CD4-positive, alpha-beta T cell (primary cell): ENCODE measurements around the gene VAPB. TPM values are rescaled to one million over a fixed set of nuclear protein-coding genes. Genes with fewer than 3 reads are reported as not detected.

ENCODE experiments used
- ATAC-seq: fragments of 200-7000 bp; cut with Tn5 transposase; one replicate; pipeline ENCODE4 v1.10.0; 2022; ENCODE audit warnings: mild to moderate bottlenecking; ENCODE audit not compliant: poor library complexity
- CTCF ChIA-PET: fragments of 350-600 bp; sonication (Branson Sonifier 250); formaldehyde crosslinking; loops from one replicate; lab custom pipeline; 2021; ENCODE audit warnings: antibody characterized with exemption, inconsistent platforms; lab: Charles Lee
- POLR2A ChIA-PET: fragments of 350-600 bp; sonication (Branson Sonifier 250); formaldehyde crosslinking; loops from one replicate; lab custom pipeline; 2021; ENCODE audit warnings: antibody characterized with exemption, inconsistent platforms; lab: Charles Lee
- DNase-seq, 14 experiments: peaks; one replicate each; pipeline ENCODE4 v3.0.0-alpha.2; 2013 to 2020; ENCODE audit warnings: mixed read lengths in 2 of 14
- H3K27ac ChIP-seq, 2 donors: one replicate each; pipeline versions ENCODE4 v1.5.1 to v1.7.0; 2013; ENCODE audit warnings: low read length in 2 of 2, low read depth in 1 of 2, mild to moderate bottlenecking in 1 of 2
- H3K27me3 ChIP-seq, 2 experiments: 1 replicate in 1 of 2; 2 replicates in 1 of 2; pipeline versions ENCODE4 v1.6.1 to v1.7.0; 2013; ENCODE audit warnings: low read length in 2 of 2, control low read depth in 1 of 2, mild to moderate bottlenecking in 1 of 2, moderate library complexity in 1 of 2; ENCODE audit not compliant: insufficient read depth in 2 of 2, control insufficient read depth in 1 of 2
- H3K36me3 ChIP-seq: one replicate; pipeline ENCODE4 v1.6.1; 2013; ENCODE audit warnings: low read length, control low read depth; ENCODE audit not compliant: insufficient read depth
- H3K4me1 ChIP-seq: one replicate; pipeline ENCODE4 v1.6.1; 2013; ENCODE audit warnings: low read length, control low read depth; ENCODE audit not compliant: insufficient read depth
- H3K4me3 ChIP-seq: one replicate; pipeline ENCODE4 v1.5.1; 2013; ENCODE audit warnings: mild to moderate bottlenecking, low read length, moderate library complexity
- H3K9me3 ChIP-seq, 2 experiments: 1 replicate in 1 of 2; 2 replicates in 1 of 2; pipeline versions ENCODE4 v1.6.1 to v1.7.0; 2013; ENCODE audit warnings: low read length in 2 of 2, mild to moderate bottlenecking in 2 of 2, control low read depth in 1 of 2, moderate library complexity in 1 of 2; ENCODE audit not compliant: control insufficient read depth in 1 of 2, insufficient read depth in 1 of 2
- H3K27ac Mint-ChIP-seq: one replicate; pipeline ENCODE4 v1.8.0; 2020; ENCODE audit warnings: mixed read lengths
- H3K27me3 Mint-ChIP-seq: one replicate; pipeline ENCODE4 v1.8.0; 2021; ENCODE audit warnings: mixed read lengths
- H3K36me3 Mint-ChIP-seq: one replicate; pipeline ENCODE4 v1.8.0; 2021; ENCODE audit warnings: low read depth, mixed read lengths
- H3K4me1 Mint-ChIP-seq: one replicate; pipeline ENCODE4 v1.8.0; 2021; ENCODE audit warnings: low read depth, mixed read lengths
- H3K4me3 Mint-ChIP-seq: one replicate; pipeline ENCODE4 v1.8.0; 2020; ENCODE audit warnings: mild to moderate bottlenecking, mixed read lengths
- H3K9me3 Mint-ChIP-seq: one replicate; pipeline ENCODE4 v1.8.0; 2020; ENCODE audit warnings: mixed read lengths
- intact Hi-C, 2 experiments: fragments of 100-400 bp; cut with DNase I in 1 of 2; cut with micrococcal nuclease in 1 of 2; formaldehyde crosslinking; loops; one replicate each; pipeline versions ENCODE4 v1.15.1 to v1.9.0; 2023 to 2025; cut with DNase I, micrococcal nuclease
- total RNA-seq, 174 experiments: library from RNA in 2 of 174; stranded (reverse) in 2 of 174; gene quantifications; one replicate each; pipeline ENCODE4 v1.2.3 and lab custom pipeline; 2021 to 2026
- TF ChIP-seq, protein P1 (sequence below): fragments of 200-600 bp; IDR thresholded peaks from one replicate; pipeline ENCODE4 v1.8.0; 2022; ENCODE audit warnings: antibody characterized with exemption, mild to moderate bottlenecking

Gene VAPB
- total RNA-seq, 2 experiments from 2014 or later, result 25.2 to 29.4 TPM

DNA sequence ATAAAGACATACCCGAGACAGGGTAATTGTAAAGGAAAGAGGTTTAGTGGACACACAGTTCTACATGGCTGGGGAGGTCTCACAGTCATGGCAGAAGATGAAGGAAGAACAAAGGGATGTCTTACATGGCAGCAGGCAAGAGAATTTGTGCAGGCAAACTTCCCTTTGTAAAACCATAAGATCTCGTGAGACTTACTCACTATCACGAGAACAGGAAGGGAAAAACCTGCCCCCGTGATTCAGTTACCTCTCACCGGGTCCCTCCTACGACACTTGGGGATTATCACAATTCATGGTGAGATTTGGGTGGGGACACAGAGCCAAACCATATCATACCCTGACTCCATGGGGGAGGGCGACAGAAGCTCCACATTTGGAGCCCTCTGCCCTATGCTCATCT lies 7.4 kb upstream of the VAPB start:
- H3K36me3 ChIP-seq, result no peaks in the 10 kb centered on the region
- Mint-ChIP-seq H3K27me3 (peaks cover 45% of the 10 kb centered on the region), H3K4me1 (no peaks in the 10 kb centered on the region), H3K27ac (no peak overlapping the region), H3K4me3 (no peak overlapping the region), H3K9me3 (peaks cover 5% of the 10 kb centered on the region), H3K36me3 (no peaks in the 10 kb centered on the region)
- no peaks in the 10 kb centered on the region for H3K4me1 ChIP-seq
- H3K9me3 ChIP-seq, result peaks cover 5 to 9% of the 10 kb centered on the region in 2 experiments
- no peak overlapping the region for H3K4me3 ChIP-seq
- POLR2A ChIA-PET, result no interaction called here
- intact Hi-C loops, result loop anchor here in 1 of 2 experiments (10.0 kb wide), 2 partner anchors 667 to 757 kb away; partner anchors contain the start of genes PMEPA1 and ZBP1
- TF ChIP-seq, protein P1, sequence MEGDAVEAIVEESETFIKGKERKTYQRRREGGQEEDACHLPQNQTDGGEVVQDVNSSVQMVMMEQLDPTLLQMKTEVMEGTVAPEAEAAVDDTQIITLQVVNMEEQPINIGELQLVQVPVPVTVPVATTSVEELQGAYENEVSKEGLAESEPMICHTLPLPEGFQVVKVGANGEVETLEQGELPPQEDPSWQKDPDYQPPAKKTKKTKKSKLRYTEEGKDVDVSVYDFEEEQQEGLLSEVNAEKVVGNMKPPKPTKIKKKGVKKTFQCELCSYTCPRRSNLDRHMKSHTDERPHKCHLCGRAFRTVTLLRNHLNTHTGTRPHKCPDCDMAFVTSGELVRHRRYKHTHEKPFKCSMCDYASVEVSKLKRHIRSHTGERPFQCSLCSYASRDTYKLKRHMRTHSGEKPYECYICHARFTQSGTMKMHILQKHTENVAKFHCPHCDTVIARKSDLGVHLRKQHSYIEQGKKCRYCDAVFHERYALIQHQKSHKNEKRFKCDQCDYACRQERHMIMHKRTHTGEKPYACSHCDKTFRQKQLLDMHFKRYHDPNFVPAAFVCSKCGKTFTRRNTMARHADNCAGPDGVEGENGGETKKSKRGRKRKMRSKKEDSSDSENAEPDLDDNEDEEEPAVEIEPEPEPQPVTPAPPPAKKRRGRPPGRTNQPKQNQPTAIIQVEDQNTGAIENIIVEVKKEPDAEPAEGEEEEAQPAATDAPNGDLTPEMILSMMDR, result no peak
- peaks cover 5 to 13% of the 10 kb centered on the region in 2 experiments for H3K27me3 ChIP-seq
- H3K27ac ChIP-seq, result no peak overlapping the region
- DNase-seq (no peak), ATAC-seq (no peak)
- CTCF ChIA-PET, result interaction anchor here (0.6 kb wide), 1 partner anchor 326 kb away, joined by 3 read pairs; no protein-coding TSS in a partner anchor

DNA sequence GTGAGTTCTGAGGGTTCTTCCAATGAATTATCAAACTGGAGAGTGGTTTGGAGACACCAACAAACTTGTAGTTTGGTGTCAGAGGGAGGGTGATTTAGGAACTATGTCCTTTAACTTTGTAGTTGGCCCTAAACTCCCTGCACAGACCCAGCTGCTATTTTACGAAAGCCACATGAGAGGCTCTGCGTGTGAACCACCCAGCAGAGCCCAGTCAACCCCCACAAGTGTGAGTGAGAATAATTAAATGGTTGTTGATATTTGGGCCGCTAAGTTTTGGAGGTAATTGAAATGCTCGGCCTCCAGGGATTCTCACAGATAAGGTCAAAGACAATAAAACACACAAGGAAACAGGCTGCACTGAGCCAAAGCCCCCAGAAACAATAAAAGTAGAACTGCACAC lies 6.9 kb upstream of the VAPB start:
- peaks cover 5 to 9% of the 10 kb centered on the region in 2 experiments for H3K9me3 ChIP-seq
- no peaks in the 10 kb centered on the region for H3K36me3 ChIP-seq
- H3K36me3 Mint-ChIP-seq, result no peaks in the 10 kb centered on the region
- H3K27ac Mint-ChIP-seq, result no peak overlapping the region
- H3K4me1 ChIP-seq, result no peaks in the 10 kb centered on the region
- no peaks in the 10 kb centered on the region for H3K4me1 Mint-ChIP-seq
- H3K4me3 Mint-ChIP-seq, result no peak overlapping the region
- TF ChIP-seq, protein P1, result no peak
- peaks cover 5 to 13% of the 10 kb centered on the region in 2 experiments for H3K27me3 ChIP-seq
- no peak for DNase-seq
- ChIA-PET POLR2A (interaction anchor here (0.7 kb wide), 1 partner anchor 79 kb away, joined by 3 read pairs; no protein-coding TSS in a partner anchor), CTCF (no interaction called here)
- no peak overlapping the region for H3K4me3 ChIP-seq
- peaks cover 5% of the 10 kb centered on the region for H3K9me3 Mint-ChIP-seq
- H3K27me3 Mint-ChIP-seq, result peaks cover 44% of the 10 kb centered on the region
- no peak overlapping the region for H3K27ac ChIP-seq
- intact Hi-C loops, result loop anchor here in 1 of 2 experiments (10.0 kb wide), 2 partner anchors 667 to 757 kb away; partner anchors contain the start of genes PMEPA1 and ZBP1
- no peak for ATAC-seq

DNA sequence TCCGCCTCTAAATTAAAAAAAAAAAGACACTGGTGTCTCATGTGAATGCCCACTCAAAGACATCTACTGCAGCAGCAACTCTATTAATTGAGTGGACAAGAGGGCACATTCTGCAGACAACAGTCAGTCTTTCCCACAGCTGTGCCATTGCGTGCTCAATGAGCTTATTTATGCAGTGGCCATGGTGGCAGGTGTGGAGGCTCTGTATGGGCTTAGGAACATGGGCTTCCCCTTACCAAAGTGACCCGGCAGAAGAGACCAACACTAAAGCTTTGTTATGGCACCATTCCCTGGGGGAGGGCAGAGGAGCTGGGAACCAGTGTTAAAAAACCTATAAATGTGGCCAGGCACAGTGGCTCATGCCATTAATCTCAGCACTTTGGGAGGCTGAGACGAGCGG lies 4.2 kb upstream of the VAPB start:
- TF ChIP-seq, protein P1, result no peak
- H3K9me3 Mint-ChIP-seq, result peaks cover 5% of the 10 kb centered on the region
- H3K27me3 Mint-ChIP-seq, result peaks cover 25% of the 10 kb centered on the region
- Histone ChIP-seq H3K9me3 (peaks cover 5 to 9% of the 10 kb centered on the region in 2 experiments), H3K36me3 (no peaks in the 10 kb centered on the region), H3K27me3 (peaks cover 5 to 8% of the 10 kb centered on the region in 2 experiments), H3K4me1 (peaks cover 3% of the 10 kb centered on the region), H3K4me3 (no peak overlapping the region), H3K27ac (no peak overlapping the region)
- intact Hi-C loops, result loop anchor here (5.0 to 10.0 kb wide), 6 partner anchors 148 to 760 kb away; partner anchors contain the start of genes ATP5F1E (in 1 of the 2), NELFCD (in 1 of the 2), PMEPA1 (in 1 of the 2) and ZBP1 (in 1 of the 2)
- no peak for DNase-seq
- H3K4me3 Mint-ChIP-seq, result no peak overlapping the region
- peaks cover 3% of the 10 kb centered on the region for H3K36me3 Mint-ChIP-seq
- CTCF ChIA-PET, result no interaction called here
- ATAC-seq, result no peak
- no peak overlapping the region for H3K27ac Mint-ChIP-seq
- peaks cover 3% of the 10 kb centered on the region for H3K4me1 Mint-ChIP-seq
- POLR2A ChIA-PET, result no interaction called here
